HG02981 (cell line): ENCODE measurements around the gene ZDHHC23.

Experiments
- ATAC-seq: cut with Tn5 transposase; IDR thresholded peaks from one replicate; pipeline ENCODE4 v1.9.1; 2021; ENCODE audit warnings: mild to moderate bottlenecking, moderate library complexity; ENCODE audit not compliant: unreplicated experiment

ZDHHC23 gene

DNA sequence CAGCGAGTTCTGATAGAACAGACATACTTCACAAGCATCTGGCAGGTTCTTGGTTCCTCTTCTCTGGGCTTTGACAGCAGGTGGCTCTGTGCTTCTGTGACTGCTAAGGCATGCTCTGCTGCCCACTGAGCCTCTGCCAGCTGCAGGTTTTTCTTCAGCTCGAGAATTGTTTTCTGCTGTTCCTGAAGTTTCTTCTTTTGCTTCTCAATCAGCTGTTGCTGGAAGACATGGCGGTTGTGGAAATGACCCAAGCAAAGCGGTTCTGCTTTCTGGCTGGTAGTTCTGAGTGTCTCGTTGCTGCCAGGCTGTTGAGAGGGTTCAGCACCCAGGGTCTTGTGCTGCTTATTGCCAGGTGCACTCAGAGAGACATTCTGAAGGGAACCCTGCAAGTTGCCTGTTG lies 57.7 kb downstream of the ZDHHC23 start:
- peak; percentile 97 for ATAC-seq

DNA sequence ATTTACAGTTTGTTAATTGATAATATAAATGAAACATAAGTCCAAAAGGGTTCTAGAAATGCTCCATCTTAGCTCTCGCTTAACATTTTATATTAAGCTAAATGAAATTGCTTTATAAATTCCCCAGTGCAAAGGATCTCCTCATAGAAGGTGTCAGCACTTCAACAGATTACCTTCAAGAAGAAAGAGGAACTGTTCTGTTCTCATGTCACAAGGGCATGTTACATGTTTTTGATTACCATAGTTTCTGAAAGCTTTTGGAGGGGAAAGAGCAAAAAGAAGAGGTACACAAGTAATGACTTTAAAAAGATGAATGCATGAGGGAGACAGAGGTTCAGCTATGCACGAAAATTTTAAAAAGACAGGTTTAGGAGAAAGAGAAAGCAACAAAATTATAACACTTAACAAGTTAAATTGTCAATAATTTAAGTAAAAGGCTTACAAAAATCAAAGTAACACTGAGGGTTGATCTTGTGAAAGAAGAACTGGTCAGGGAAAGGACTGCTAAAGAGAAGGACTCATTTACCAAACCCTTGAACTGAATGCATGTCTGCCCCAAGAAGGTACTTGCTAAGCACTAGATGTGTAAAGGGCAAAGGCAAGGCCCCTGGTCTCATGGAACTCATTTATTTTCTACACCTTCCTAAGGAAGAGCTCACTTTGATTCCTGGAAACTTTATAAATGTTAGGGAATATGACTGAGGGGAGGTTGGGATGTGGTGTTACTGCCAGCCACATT lies 63.4 kb downstream of the ZDHHC23 start:
- peak; percentile 85 for ATAC-seq
